GM18907 (cell line): ENCODE data around the gene OOSP2.

Experiments used
- ATAC-seq: cut with Tn5 transposase; IDR thresholded peaks from one replicate; pipeline ENCODE4 v1.9.1; 2021; ENCODE audit warnings: mild to moderate bottlenecking, moderate library complexity; ENCODE audit not compliant: unreplicated experiment

Gene OOSP2

DNA sequence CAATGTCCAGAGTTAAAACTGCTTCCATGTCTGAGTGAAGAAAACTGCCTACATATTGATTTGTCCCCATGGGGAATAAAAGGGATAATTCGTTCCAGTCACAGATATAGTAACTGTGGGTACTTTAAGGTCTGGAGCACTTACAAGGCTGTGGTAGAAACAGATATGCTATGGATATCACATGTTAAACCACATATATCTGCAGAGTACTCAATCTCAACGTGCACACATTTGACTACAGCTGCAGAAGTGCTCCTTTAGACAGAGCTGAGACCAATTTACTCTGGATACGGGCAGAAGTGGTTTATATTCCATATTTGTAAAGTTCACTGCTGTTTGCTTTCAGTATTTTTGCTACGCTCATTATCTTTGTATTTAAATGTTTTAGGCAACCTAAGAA lies 38.5 kb downstream of the OOSP2 start:
- ATAC-seq: no peak

DNA sequence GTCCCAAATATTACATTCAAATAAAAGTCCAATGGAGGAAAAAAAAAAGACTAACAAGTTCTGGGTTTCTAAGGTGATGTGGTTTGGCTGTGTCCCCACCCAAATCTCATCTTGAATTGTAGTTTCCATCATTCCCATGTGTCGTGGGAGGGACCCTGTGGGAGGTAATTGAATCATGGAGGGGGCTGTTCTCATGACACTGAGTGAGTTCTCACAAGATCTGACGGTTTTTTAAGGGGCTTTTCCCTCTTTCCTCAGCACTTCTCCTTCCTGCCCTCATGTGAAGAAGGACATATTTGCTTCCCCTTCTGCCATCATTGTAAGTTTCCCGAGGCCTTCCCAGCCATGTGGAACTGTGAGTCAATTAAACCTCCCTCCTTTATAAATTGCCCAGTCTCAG lies 40.3 kb downstream of the OOSP2 start:
- ATAC-seq: no peak

- ATAC-seq: no peak
Measured at GRCh38 chr11:60084631-60085273, 44.5 kb downstream of the OOSP2 start.

DNA sequence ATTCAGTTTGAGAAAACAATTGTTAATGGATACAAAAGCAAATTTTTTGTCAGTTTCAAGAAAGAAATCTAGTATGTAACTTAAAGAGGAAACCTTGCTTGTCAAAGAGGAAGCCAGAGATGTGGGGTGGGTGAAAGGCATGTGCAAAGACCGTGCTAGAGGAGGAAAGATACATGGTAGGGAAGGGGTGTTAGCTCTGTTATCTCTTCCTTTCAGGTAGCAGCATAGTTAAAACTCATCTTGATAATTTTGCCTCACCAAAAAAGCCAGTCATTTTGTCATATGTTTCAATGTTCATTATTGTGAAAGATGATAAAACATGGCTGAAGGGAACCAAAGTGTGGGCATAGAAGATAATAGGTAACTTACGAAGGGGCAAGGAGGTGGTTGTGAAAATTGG lies 45.7 kb downstream of the OOSP2 start:
- ATAC-seq: no peak

- ATAC-seq: no peak
Measured at GRCh38 chr11:60087239-60087638, 47.0 kb downstream of the OOSP2 start.

GRCh38 chr11:60088364-60088763 lies 48.2 kb downstream of the OOSP2 start, which contains the start of gene MS4A2:
MS4A2 (plus strand) TSS chr11:60088664; CDS start chr11:60088766, 102 bp downstream.
- ATAC-seq: no peak

DNA sequence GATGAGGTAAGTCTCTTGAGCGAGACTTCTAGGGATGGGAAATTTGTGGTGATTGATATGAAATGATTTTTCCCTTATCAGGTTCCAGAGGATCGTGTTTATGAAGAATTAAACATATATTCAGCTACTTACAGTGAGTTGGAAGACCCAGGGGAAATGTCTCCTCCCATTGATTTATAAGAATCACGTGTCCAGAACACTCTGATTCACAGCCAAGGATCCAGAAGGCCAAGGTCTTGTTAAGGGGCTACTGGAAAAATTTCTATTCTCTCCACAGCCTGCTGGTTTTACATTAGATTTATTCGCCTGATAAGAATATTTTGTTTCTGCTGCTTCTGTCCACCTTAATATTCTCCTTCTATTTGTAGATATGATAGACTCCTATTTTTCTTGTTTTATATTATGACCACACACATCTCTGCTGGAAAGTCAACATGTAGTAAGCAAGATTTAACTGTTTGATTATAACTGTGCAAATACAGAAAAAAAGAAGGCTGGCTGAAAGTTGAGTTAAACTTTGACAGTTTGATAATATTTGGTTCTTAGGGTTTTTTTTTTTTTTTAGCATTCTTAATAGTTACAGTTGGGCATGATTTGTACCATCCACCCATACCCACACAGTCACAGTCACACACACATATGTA lies 55.4 kb downstream of the OOSP2 start:
- ATAC-seq: no peak

- ATAC-seq: no peak
Measured at GRCh38 chr11:60097189-60097588, 57.0 kb downstream of the OOSP2 start.
